GM23338 (cell line): ENCODE results near the gene WWOX.

Experiments used
- CREB1 ChIP-seq: fragments of 250-450 bp; sonication (Bioruptor Pico); IDR thresholded peaks from 2 replicates; pipeline ENCODE4 v1.5.0; 2020; ENCODE audit warnings: low read depth, mild to moderate bottlenecking, moderate library complexity
- EZH2 ChIP-seq: fragments of 200-600 bp; sonication (generic); IDR thresholded peaks from one replicate; pipeline ENCODE4 v1.8.0; 2017; ENCODE audit warnings: antibody characterized with exemption, mild to moderate bottlenecking, low read depth; ENCODE audit not compliant: unreplicated experiment
- EZH2phosphoT487 ChIP-seq: fragments of 200-600 bp; sonication (generic); IDR thresholded peaks from one replicate; pipeline ENCODE4 v1.8.1; 2018; ENCODE audit warnings: antibody characterized with exemption; ENCODE audit not compliant: unreplicated experiment
- JUNB ChIP-seq: IDR thresholded peaks from one replicate; pipeline ENCODE4 v1.6.1; 2016; ENCODE audit warnings: antibody characterized with exemption; ENCODE audit not compliant: unreplicated experiment
- NANOG ChIP-seq: IDR thresholded peaks from 2 replicates; pipeline ENCODE4 v1.6.1; 2016; ENCODE audit warnings: antibody characterized with exemption, borderline replicate concordance
- POLR2AphosphoS5 ChIP-seq: IDR thresholded peaks from 2 replicates; pipeline ENCODE4 v1.6.1; 2016; ENCODE audit warnings: antibody characterized with exemption, low read depth
- ZNF114 ChIP-seq: fragments of 250-450 bp; sonication (Bioruptor Pico); IDR thresholded peaks from 2 replicates; pipeline ENCODE4 v1.5.0; 2020; ENCODE audit warnings: mild to moderate bottlenecking, moderate library complexity
- ZNF331 ChIP-seq: fragments of 250-450 bp; sonication (Bioruptor Pico); IDR thresholded peaks from 2 replicates; pipeline ENCODE4 v1.5.0; 2020; ENCODE audit warnings: low read depth, mild to moderate bottlenecking, moderate library complexity
- ZNF462 ChIP-seq: fragments of 250-450 bp; sonication (Bioruptor Pico); IDR thresholded peaks from 2 replicates; pipeline ENCODE4 v1.5.0; 2020; ENCODE audit warnings: mild to moderate bottlenecking, moderate library complexity
- TF ChIP-seq, protein P1 (sequence below), 2 experiments: fragments of 200-600 bp in 1 of 2; sonication (generic) in 1 of 2; conservative IDR thresholded peaks; 2 replicates each; pipeline versions ENCODE4 v1.5.1 to v1.6.1; 2016 to 2017; ENCODE audit warnings: antibody characterized with exemption in 2 of 2, low read depth in 2 of 2, mild to moderate bottlenecking in 2 of 2, moderate library complexity in 1 of 2
- TF ChIP-seq, protein P2 (sequence below): IDR thresholded peaks from one replicate; pipeline ENCODE4 v1.6.1; 2018; ENCODE audit warnings: antibody characterized with exemption; ENCODE audit not compliant: unreplicated experiment

- TF ChIP-seq, protein P1, sequence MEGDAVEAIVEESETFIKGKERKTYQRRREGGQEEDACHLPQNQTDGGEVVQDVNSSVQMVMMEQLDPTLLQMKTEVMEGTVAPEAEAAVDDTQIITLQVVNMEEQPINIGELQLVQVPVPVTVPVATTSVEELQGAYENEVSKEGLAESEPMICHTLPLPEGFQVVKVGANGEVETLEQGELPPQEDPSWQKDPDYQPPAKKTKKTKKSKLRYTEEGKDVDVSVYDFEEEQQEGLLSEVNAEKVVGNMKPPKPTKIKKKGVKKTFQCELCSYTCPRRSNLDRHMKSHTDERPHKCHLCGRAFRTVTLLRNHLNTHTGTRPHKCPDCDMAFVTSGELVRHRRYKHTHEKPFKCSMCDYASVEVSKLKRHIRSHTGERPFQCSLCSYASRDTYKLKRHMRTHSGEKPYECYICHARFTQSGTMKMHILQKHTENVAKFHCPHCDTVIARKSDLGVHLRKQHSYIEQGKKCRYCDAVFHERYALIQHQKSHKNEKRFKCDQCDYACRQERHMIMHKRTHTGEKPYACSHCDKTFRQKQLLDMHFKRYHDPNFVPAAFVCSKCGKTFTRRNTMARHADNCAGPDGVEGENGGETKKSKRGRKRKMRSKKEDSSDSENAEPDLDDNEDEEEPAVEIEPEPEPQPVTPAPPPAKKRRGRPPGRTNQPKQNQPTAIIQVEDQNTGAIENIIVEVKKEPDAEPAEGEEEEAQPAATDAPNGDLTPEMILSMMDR (conservative IDR thresholded peaks at IDR 0.05; ENCODE audit: low read depth in 2 of 2): no peak
- TF ChIP-seq POLR2AphosphoS5 (no peak), EZH2phosphoT487 (no peak), ZNF114 (CRISPR knock-in tag) (no peak), CREB1 (CRISPR knock-in tag) (no peak), EZH2 (no peak), ZNF331 (CRISPR knock-in tag) (no peak), JUNB (no peak), NANOG (no peak), ZNF462 (CRISPR knock-in tag) (no peak)
- TF ChIP-seq, protein P2, sequence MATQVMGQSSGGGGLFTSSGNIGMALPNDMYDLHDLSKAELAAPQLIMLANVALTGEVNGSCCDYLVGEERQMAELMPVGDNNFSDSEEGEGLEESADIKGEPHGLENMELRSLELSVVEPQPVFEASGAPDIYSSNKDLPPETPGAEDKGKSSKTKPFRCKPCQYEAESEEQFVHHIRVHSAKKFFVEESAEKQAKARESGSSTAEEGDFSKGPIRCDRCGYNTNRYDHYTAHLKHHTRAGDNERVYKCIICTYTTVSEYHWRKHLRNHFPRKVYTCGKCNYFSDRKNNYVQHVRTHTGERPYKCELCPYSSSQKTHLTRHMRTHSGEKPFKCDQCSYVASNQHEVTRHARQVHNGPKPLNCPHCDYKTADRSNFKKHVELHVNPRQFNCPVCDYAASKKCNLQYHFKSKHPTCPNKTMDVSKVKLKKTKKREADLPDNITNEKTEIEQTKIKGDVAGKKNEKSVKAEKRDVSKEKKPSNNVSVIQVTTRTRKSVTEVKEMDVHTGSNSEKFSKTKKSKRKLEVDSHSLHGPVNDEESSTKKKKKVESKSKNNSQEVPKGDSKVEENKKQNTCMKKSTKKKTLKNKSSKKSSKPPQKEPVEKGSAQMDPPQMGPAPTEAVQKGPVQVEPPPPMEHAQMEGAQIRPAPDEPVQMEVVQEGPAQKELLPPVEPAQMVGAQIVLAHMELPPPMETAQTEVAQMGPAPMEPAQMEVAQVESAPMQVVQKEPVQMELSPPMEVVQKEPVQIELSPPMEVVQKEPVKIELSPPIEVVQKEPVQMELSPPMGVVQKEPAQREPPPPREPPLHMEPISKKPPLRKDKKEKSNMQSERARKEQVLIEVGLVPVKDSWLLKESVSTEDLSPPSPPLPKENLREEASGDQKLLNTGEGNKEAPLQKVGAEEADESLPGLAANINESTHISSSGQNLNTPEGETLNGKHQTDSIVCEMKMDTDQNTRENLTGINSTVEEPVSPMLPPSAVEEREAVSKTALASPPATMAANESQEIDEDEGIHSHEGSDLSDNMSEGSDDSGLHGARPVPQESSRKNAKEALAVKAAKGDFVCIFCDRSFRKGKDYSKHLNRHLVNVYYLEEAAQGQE: no peak
Measured at GRCh38 chr16:78623796-78624195, 524.3 kb downstream of the WWOX start.
